ENCODE measurements around the gene ATP8B2. TPM values are rescaled to one million over a fixed set of nuclear protein-coding genes. Genes with fewer than 3 reads are reported as not detected.

ATP8B2 gene
- total RNA-seq, 2 donors from 2014 or later: 34.1 to 41.5 TPM

DNA sequence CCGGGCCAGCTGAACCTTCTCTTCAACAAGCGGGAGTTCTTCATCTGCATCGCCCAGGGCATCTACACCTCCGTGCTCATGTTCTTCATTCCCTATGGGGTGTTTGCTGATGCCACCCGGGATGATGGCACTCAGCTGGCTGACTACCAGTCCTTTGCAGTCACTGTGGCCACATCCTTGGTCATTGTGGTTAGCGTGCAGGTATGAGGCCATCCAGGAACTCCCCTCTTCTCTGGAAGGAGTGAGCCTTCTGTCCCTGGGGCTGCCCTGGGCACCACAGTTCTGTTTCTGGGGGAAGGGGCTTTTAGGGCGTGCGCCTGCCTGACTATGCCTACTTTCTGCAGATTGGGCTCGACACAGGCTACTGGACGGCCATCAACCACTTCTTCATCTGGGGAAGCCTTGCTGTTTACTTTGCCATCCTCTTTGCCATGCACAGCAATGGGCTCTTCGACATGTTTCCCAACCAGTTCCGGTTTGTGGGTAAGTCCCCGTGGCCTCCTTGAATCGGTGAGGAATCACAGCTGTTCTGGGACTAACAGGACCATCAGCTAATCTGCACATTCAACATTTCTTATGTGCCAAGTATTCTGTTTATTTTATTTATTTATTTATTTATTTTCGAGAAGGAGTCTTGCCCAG, 21.1 kb downstream of the ATP8B2 start:
- no peaks in the 10 kb centered on the region for H3K4me1 ChIP-seq (ENCODE audit: control insufficient read depth, insufficient read depth, low read length)
- H3K4me1 Mint-ChIP-seq: peaks cover 4% of the 10 kb centered on the region
- H3K27me3 Mint-ChIP-seq (ENCODE audit: insufficient read depth): no peaks in the 10 kb centered on the region
- no peak overlapping the region for H3K4me3 Mint-ChIP-seq
- no peak overlapping the region for H3K9ac ChIP-seq (ENCODE audit: extremely low read depth, low read length, poor library complexity, severe bottlenecking)
- H3K27ac Mint-ChIP-seq: no peak overlapping the region
- TF ChIP-seq, protein P1, sequence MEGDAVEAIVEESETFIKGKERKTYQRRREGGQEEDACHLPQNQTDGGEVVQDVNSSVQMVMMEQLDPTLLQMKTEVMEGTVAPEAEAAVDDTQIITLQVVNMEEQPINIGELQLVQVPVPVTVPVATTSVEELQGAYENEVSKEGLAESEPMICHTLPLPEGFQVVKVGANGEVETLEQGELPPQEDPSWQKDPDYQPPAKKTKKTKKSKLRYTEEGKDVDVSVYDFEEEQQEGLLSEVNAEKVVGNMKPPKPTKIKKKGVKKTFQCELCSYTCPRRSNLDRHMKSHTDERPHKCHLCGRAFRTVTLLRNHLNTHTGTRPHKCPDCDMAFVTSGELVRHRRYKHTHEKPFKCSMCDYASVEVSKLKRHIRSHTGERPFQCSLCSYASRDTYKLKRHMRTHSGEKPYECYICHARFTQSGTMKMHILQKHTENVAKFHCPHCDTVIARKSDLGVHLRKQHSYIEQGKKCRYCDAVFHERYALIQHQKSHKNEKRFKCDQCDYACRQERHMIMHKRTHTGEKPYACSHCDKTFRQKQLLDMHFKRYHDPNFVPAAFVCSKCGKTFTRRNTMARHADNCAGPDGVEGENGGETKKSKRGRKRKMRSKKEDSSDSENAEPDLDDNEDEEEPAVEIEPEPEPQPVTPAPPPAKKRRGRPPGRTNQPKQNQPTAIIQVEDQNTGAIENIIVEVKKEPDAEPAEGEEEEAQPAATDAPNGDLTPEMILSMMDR (conservative IDR thresholded peaks at IDR 0.05): no peak
- DNase-seq: no peak
- H3K9me3 ChIP-seq (ENCODE audit: control insufficient read depth, low read length): no peaks in the 10 kb centered on the region
- no peak overlapping the region for H3K4me3 ChIP-seq (ENCODE audit: low read length)
- H3K27me3 ChIP-seq (ENCODE audit: control insufficient read depth, insufficient read depth, low read length, poor library complexity, severe bottlenecking): no peaks in the 10 kb centered on the region
- H3K36me3 Mint-ChIP-seq (ENCODE audit: low read depth): peaks cover 63% of the 10 kb centered on the region
- no peak overlapping the region for H3K27ac ChIP-seq (ENCODE audit: low read depth, low read length)
- H3K9me3 Mint-ChIP-seq: no peaks in the 10 kb centered on the region
- WGBS, 2 experiments (ENCODE audit: insufficient coverage in 1 of 2, insufficient read length in 1 of 2): 96 to 98% methylated on average over 8 to 15 of the region's 15 CpGs
- peaks cover 39% of the 10 kb centered on the region for H3K36me3 ChIP-seq (ENCODE audit: control insufficient read depth, insufficient read depth, low read length)

DNA sequence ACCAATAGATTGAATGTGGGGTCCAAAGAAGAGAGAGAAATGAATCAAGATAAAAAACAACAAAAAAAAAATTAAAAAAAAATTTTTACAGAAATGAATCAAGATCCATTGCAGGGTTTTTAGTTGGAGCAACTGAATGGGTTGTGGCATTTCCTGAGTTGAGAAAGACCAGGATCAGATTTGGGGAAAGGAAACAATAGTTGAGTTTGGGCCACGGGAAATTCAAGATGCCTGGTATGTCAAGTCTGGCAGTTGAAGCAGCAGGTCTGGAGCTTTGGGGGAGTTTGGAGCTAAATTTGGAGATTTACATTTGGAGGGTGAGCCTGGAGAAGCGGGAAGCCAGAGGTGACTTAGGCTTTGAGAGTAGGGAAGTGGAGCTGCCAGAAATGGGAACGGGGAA, 22.6 kb downstream of the ATP8B2 start:
- Histone ChIP-seq H3K9ac (ENCODE audit: extremely low read depth, low read length, poor library complexity, severe bottlenecking) (no peak overlapping the region), H3K4me3 (ENCODE audit: low read length) (no peak overlapping the region), H3K27ac (ENCODE audit: low read depth, low read length) (no peak overlapping the region), H3K36me3 (ENCODE audit: control insufficient read depth, insufficient read depth, low read length) (peaks cover 39% of the 10 kb centered on the region), H3K4me1 (ENCODE audit: control insufficient read depth, insufficient read depth, low read length) (no peaks in the 10 kb centered on the region), H3K27me3 (ENCODE audit: control insufficient read depth, insufficient read depth, low read length, poor library complexity, severe bottlenecking) (peaks cover 14% of the 10 kb centered on the region), H3K9me3 (ENCODE audit: control insufficient read depth, low read length) (no peaks in the 10 kb centered on the region)
- Mint-ChIP-seq H3K4me3 (no peak overlapping the region), H3K9me3 (no peaks in the 10 kb centered on the region), H3K36me3 (ENCODE audit: low read depth) (peaks cover 53% of the 10 kb centered on the region), H3K4me1 (peaks cover 12% of the 10 kb centered on the region), H3K27ac (no peak overlapping the region), H3K27me3 (ENCODE audit: insufficient read depth) (peaks cover 12% of the 10 kb centered on the region)
- TF ChIP-seq, protein P1 (conservative IDR thresholded peaks at IDR 0.05): no peak
- WGBS, 2 experiments (ENCODE audit: insufficient coverage in 1 of 2, insufficient read length in 1 of 2): 90 to 100% methylated on average over 2 to 3 of the region's 3 CpGs
- DNase-seq: no peak

DNA sequence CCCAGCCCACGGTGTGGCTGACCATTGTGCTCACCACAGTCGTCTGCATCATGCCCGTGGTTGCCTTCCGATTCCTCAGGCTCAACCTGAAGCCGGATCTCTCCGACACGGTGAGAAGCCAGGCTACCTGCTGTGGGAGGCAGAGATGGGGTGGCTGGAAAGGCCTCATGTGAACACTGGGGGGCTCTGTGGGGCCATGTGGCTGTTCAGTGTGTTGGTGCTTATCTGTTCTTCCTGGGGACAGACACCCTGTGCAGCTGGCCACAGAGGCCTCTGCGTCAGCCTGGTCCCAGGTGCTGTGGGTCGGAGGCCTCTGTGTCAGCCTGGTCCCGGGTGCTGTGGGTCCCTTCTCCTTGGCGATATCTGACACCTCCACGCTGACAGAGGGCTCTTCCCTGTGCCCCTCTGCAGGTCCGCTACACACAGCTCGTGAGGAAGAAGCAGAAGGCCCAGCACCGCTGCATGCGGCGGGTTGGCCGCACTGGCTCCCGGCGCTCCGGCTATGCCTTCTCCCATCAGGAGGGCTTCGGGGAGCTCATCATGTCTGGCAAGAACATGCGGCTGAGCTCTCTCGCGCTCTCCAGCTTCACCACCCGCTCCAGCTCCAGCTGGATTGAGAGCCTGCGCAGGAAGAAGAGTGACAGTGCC, 23.2 kb downstream of the ATP8B2 start:
- Mint-ChIP-seq H3K4me3 (no peak overlapping the region), H3K27me3 (ENCODE audit: insufficient read depth) (peaks cover 12% of the 10 kb centered on the region), H3K4me1 (peaks cover 17% of the 10 kb centered on the region), H3K27ac (no peak overlapping the region), H3K36me3 (ENCODE audit: low read depth) (peaks cover 47% of the 10 kb centered on the region), H3K9me3 (no peaks in the 10 kb centered on the region)
- TF ChIP-seq, protein P1 (conservative IDR thresholded peaks at IDR 0.05): no peak
- WGBS, 2 experiments (ENCODE audit: insufficient coverage in 1 of 2, insufficient read length in 1 of 2): 94 to 97% methylated on average over 15 to 27 of the region's 27 CpGs
- H3K4me1 ChIP-seq (ENCODE audit: control insufficient read depth, insufficient read depth, low read length): no peaks in the 10 kb centered on the region
- H3K4me3 ChIP-seq (ENCODE audit: low read length): no peak overlapping the region
- H3K27me3 ChIP-seq (ENCODE audit: control insufficient read depth, insufficient read depth, low read length, poor library complexity, severe bottlenecking): peaks cover 14% of the 10 kb centered on the region
- DNase-seq: peak; percentile 51
- peaks cover 36% of the 10 kb centered on the region for H3K36me3 ChIP-seq (ENCODE audit: control insufficient read depth, insufficient read depth, low read length)
- H3K9ac ChIP-seq (ENCODE audit: extremely low read depth, low read length, poor library complexity, severe bottlenecking): no peak overlapping the region
- no peak overlapping the region for H3K27ac ChIP-seq (ENCODE audit: low read depth, low read length)
- H3K9me3 ChIP-seq (ENCODE audit: control insufficient read depth, low read length): no peaks in the 10 kb centered on the region
